NT2/D1 (cell line): ENCODE measurements around the gene DDAH1.

Experiments used
- YY1 ChIP-seq: IDR thresholded peaks from 2 replicates; pipeline ENCODE4 v1.6.1; 2011; ENCODE audit not compliant: insufficient read length, insufficient read depth
- ZNF274 ChIP-seq: IDR thresholded peaks from 2 replicates; pipeline ENCODE4 v1.6.1; 2011; ENCODE audit warnings: mild to moderate bottlenecking, low read depth, low read length

DNA sequence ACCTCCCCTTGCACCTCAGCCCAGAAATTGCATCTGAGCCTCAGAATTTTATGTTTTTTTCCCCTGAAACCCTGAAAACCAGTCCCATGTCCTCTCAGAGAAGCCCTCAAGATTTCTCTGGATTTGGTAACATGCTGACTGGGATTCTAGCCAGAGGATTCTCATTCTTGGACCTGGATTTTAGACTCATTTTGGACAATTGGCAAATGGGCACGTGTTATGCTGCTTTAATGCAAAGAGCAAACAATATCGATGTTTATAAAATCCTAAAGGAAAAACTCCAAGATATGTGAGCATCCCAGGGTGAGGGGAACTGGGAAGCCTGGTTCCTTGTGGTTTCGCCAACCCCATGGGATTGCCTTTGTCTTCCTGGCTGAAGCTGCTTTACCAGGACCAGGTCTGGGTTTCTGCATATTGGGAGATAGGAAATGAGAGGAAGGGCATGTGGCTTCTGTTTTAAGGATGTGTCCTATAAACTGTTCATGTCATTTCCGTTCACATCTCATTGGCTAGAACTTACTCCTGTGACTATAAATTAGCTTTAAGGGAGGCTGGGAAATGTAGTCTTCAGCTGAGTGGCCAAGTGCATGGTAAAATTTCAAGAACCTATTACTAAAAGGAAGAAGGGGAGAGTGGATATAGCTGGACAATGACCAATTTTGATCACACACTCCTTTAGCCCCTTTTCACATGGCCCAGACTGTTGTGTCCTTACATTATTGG is 161.4 kb downstream of the DDAH1 start:
- TF ChIP-seq YY1 (no peak), ZNF274 (no peak)
